T-helper 1 cell treated with Interleukin-12 subunit alpha and Interleukin-12 subunit beta and Interleukin-4 antibody, amounts not matched to agents 30 μg/mL and 1 μg/mL, for 36 hours (primary cell): ENCODE data around the gene NLRC5.
A peak's percentile ranks its signal among the peaks of the same experiment; 100 is the strongest.
"Not testable (repeated sequence)": the region's sequence is repeated elsewhere in the genome, so short reads cannot be mapped to it uniquely, and the experiment has no call there.

ENCODE experiments used
- H3K27ac Mint-ChIP-seq: one replicate; pipeline ENCODE4 v1.8.0; 2021; ENCODE audit warnings: mild to moderate bottlenecking, mixed read lengths
- H3K27me3 Mint-ChIP-seq: one replicate; pipeline ENCODE4 v1.8.0; 2021; ENCODE audit warnings: low read depth, mixed read lengths
- H3K36me3 Mint-ChIP-seq: one replicate; pipeline ENCODE4 v1.8.0; 2021; ENCODE audit warnings: low read depth, mixed read lengths
- H3K4me1 Mint-ChIP-seq: one replicate; pipeline ENCODE4 v1.8.0; 2021; ENCODE audit warnings: low read depth, mixed read lengths
- H3K4me3 Mint-ChIP-seq: one replicate; pipeline ENCODE4 v1.8.0; 2021; ENCODE audit warnings: mild to moderate bottlenecking, moderate library complexity, mixed read lengths
- H3K9me3 Mint-ChIP-seq: one replicate; pipeline ENCODE4 v1.8.0; 2021; ENCODE audit warnings: mixed read lengths

NLRC5 gene

DNA sequence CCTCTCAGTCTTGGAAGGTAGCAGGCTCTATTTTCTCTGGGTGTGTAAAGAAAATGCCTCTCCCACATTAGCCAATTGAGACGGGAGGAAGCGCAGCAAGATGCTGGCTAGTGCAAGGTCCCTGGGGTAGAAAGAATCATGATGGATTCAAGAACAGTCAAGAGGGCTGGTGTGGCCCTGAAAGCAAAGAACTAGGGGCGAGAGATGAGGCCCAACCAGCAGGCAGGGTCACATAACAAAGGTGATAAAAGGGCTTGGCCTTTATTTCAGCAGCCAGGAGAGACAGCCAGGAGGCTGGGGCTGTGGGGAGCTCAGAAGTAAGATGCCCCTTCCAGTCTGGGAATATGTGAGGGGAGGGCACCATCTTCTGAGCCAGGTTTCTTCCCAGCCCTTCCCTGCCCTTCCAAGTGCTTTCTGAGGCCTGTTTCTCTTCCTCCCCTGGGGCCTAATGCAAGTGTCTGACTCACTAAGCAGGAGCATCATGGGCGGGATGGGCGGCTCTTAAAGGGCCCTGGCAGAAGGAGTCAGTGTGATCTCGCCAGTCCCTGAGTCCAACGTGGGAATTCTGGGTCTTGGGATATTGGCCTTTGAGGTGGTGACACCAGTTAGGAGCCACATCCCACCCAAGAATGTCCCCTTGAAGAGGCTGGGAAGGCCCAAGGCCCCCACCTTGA lies 3.9 kb upstream of the NLRC5 start:
- Mint-ChIP-seq H3K9me3 (no peaks in the 10 kb centered on the region), H3K27me3 (no peaks in the 10 kb centered on the region), H3K27ac (peak overlapping the region; percentile 16), H3K4me1 (peaks cover 63% of the 10 kb centered on the region), H3K4me3 (peak overlapping the region; percentile 12), H3K36me3 (peaks cover 51% of the 10 kb centered on the region)

- Mint-ChIP-seq H3K27me3 (no peaks in the 10 kb centered on the region), H3K9me3 (no peaks in the 10 kb centered on the region), H3K27ac (peak overlapping the region; percentile 16), H3K4me3 (no peak overlapping the region), H3K36me3 (peaks cover 57% of the 10 kb centered on the region), H3K4me1 (peaks cover 63% of the 10 kb centered on the region)
These were observed 3.4 kb upstream of the NLRC5 start for GRCh38 chr16:56985962-56986360.

DNA sequence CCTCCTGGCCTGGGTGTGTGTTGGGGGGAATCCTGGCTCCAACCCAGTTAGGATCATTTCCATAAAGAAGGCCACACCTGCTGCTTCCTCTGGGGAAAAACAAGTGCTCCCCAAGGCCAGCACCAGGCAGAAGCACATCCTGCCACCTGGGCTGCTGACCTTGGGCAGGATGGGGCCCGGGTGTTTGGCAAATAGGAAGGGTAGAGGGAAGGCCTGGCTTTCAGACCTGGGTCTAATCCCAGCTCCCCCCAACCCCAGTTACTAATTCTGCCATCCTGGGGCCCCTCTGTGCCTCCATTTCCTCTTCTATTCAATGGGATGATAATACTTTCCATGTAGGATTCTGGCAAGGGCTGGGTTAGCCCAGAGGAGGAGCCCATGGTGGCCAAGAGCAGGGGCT lies 3.0 kb upstream of the NLRC5 start:
- peak overlapping the region; percentile 98 for H3K4me3 Mint-ChIP-seq
- no peaks in the 10 kb centered on the region for H3K9me3 Mint-ChIP-seq
- H3K27ac Mint-ChIP-seq: peak overlapping the region; percentile 83
- peaks cover 56% of the 10 kb centered on the region for H3K36me3 Mint-ChIP-seq
- H3K27me3 Mint-ChIP-seq: no peaks in the 10 kb centered on the region
- peaks cover 61% of the 10 kb centered on the region for H3K4me1 Mint-ChIP-seq

- peaks cover 55% of the 10 kb centered on the region for H3K36me3 Mint-ChIP-seq
- peak overlapping the region; percentile 83 for H3K27ac Mint-ChIP-seq
- H3K4me3 Mint-ChIP-seq: peak overlapping the region; percentile 98
- peaks cover 60% of the 10 kb centered on the region for H3K4me1 Mint-ChIP-seq
- not testable (repeated sequence) for H3K9me3 Mint-ChIP-seq, H3K27me3 Mint-ChIP-seq
These were observed 2.4 kb upstream of the NLRC5 start for GRCh38 chr16:56986908-56987307.

GRCh38 chr16:56987692-56988091 lies 1.7 kb upstream of the NLRC5 start:
- Mint-ChIP-seq H3K27ac (peak overlapping the region; percentile 97), H3K36me3 (peaks cover 51% of the 10 kb centered on the region), H3K4me3 (peak overlapping the region; percentile 98), H3K27me3 (no peaks in the 10 kb centered on the region), H3K9me3 (no peaks in the 10 kb centered on the region), H3K4me1 (peaks cover 60% of the 10 kb centered on the region)

GRCh38 chr16:56988161-56988947 lies 1.0 kb upstream of the NLRC5 start:
- Mint-ChIP-seq H3K27me3 (no peaks in the 10 kb centered on the region), H3K36me3 (peaks cover 52% of the 10 kb centered on the region)

DNA sequence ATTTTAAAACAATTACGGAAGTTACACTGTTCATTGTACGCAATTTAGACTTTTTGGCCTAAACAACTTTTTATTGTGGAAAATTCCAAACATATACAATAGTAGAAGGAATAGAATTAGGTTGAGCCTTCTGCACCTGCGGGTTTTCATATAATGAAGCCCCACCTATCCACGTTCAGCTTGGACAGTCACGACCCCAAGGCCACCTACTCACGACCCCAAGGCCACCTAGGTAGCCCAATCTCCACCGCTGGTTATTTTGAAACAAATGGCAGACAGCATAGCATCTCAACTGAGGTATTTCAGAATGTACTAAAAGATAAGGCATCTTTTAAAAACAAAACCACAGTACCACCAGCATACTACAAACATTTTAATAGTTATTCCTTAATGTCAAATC lies 631 bp downstream of the NLRC5 start:
- H3K36me3 Mint-ChIP-seq: peaks cover 56% of the 10 kb centered on the region
- H3K4me3 Mint-ChIP-seq: peak overlapping the region; percentile 98
- peaks cover 67% of the 10 kb centered on the region for H3K4me1 Mint-ChIP-seq
- peak overlapping the region; percentile 97 for H3K27ac Mint-ChIP-seq
- H3K27me3 Mint-ChIP-seq: no peaks in the 10 kb centered on the region
- H3K9me3 Mint-ChIP-seq: no peaks in the 10 kb centered on the region

More at GRCh38 chr16:56988161-56988947, 1.0 kb upstream of the NLRC5 start:
- Mint-ChIP-seq H3K4me1 (peaks cover 64% of the 10 kb centered on the region), H3K27ac (peak overlapping the region; percentile 97), H3K9me3 (no peaks in the 10 kb centered on the region), H3K4me3 (peak overlapping the region; percentile 98)

DNA sequence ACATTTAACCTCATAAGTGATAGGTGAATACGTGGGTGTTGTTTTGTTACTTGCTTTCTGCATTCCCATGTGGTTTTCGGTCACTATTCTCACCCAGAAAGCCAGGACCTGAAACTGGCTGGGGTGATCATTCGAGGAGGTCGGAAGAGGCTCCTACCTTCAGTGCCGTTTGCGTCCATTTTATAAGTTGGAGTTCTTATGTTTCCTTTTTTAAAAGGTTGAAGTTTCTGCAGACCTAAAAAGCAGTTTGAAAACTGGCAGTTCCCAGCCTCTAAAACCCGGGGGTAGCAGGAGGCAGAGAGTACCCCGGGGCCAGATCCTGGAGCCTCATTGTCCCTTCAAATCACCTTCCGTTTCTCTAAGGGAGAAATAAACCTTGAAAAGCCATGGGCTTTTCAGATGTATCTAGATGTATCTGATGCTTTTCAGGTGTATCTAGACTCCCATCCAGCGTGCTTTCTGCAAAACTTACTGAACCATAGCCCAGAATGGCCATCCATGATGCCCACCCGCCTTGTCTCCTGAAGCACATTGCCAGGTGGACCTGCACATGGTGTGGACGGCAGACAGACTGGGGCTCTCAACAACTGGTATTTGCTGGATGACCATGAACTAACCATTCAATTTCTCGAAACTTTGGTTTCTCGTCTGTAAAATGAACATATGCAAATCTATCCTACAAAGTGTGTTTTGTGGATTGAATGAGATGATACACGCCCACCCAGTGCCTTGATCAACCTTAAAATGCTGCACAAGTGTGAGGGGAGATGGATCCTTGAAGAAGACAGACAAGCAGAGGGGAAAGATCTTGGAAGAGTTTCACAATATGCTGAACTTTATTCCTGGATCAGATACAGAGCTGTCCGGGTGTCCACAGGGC lies 1.3 kb downstream of the NLRC5 start:
- Mint-ChIP-seq H3K36me3 (peaks cover 58% of the 10 kb centered on the region), H3K4me1 (peaks cover 64% of the 10 kb centered on the region), H3K27ac (peak overlapping the region; percentile 97), H3K4me3 (peak overlapping the region; percentile 98), H3K9me3 (no peaks in the 10 kb centered on the region), H3K27me3 (no peaks in the 10 kb centered on the region)

DNA sequence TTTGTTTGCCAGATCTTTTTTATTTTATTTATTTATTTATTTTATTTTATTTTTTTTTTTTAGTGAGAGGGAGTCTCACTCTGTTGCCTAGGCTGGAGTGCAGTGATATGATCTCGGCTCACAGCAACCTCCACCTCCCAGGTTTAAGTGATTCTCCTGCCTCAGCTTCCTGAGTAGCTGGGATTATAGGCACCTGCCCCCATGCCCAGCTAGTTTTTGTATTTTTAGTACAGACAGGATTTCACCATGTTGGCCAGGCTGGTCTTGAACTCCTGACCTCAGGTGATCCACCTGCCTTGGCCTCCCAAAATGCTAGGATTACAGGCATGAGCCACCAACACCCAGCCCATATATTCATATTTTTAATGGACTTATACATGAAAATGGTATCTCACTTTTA lies 3.1 kb downstream of the NLRC5 start:
- not testable (repeated sequence) for H3K27me3 Mint-ChIP-seq, H3K9me3 Mint-ChIP-seq
- Mint-ChIP-seq H3K4me1 (peaks cover 63% of the 10 kb centered on the region), H3K36me3 (peaks cover 66% of the 10 kb centered on the region), H3K27ac (peak overlapping the region; percentile 55), H3K4me3 (peak overlapping the region; percentile 32)

GRCh38 chr16:56993204-56993603 lies 3.8 kb downstream of the NLRC5 start:
- peaks cover 62% of the 10 kb centered on the region for H3K36me3 Mint-ChIP-seq
- H3K27ac Mint-ChIP-seq: peak overlapping the region; percentile 69
- H3K27me3 Mint-ChIP-seq: no peaks in the 10 kb centered on the region
- H3K4me3 Mint-ChIP-seq: peak overlapping the region; percentile 70
- H3K4me1 Mint-ChIP-seq: peaks cover 62% of the 10 kb centered on the region
- H3K9me3 Mint-ChIP-seq: no peaks in the 10 kb centered on the region

GRCh38 chr16:56994311-56994710 lies 5.0 kb downstream of the NLRC5 start:
- H3K4me1 Mint-ChIP-seq: peaks cover 70% of the 10 kb centered on the region
- peaks cover 60% of the 10 kb centered on the region for H3K36me3 Mint-ChIP-seq
- no peaks in the 10 kb centered on the region for H3K27me3 Mint-ChIP-seq
- H3K4me3 Mint-ChIP-seq: peak overlapping the region; percentile 70
- no peaks in the 10 kb centered on the region for H3K9me3 Mint-ChIP-seq
- peak overlapping the region; percentile 87 for H3K27ac Mint-ChIP-seq

DNA sequence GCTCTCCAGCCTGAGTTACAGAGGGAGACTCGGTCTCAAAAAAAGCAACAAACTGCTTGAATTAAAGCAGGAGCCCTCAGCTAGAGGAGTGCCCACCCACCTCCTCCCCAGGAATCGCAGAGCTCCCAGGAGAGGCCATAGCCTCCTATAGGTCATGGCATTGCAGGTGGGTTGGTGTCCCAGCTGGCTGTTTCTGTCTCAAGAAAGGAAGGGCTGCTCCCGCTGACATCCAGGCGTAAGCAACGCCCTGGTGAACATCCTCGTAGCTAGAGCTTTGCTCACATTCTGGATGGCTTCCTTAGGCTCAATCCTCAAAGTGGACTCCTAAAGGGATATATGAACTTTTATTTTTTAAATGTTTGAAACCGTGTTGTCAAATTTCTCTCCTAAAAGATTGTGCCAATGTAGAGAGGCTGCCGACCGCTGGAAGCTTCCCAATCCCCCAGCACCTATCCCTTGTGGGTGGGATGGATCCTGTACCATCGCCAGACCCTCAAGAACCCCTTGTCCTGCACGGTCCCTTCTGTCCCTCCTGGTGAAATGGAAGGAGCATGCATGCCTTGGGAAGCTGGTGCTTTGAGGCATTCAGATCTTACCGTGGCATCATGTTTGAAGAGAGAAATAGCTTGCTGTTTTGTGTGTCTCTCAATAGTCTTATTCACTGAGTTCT lies 5.9 kb downstream of the NLRC5 start:
- Mint-ChIP-seq H3K4me1 (peaks cover 76% of the 10 kb centered on the region), H3K27me3 (no peaks in the 10 kb centered on the region), H3K36me3 (peaks cover 54% of the 10 kb centered on the region), H3K4me3 (peak overlapping the region; percentile 30), H3K9me3 (no peaks in the 10 kb centered on the region), H3K27ac (no peak overlapping the region)

- Mint-ChIP-seq H3K27ac (peak overlapping the region; percentile 15), H3K27me3 (no peaks in the 10 kb centered on the region), H3K9me3 (no peaks in the 10 kb centered on the region), H3K4me1 (peaks cover 73% of the 10 kb centered on the region), H3K36me3 (peaks cover 49% of the 10 kb centered on the region), H3K4me3 (no peak overlapping the region)
These were observed 7.9 kb downstream of the NLRC5 start for GRCh38 chr16:56997264-56997663.

- Mint-ChIP-seq H3K4me3 (no peak overlapping the region), H3K9me3 (no peaks in the 10 kb centered on the region), H3K27ac (peak overlapping the region; percentile 52), H3K4me1 (peaks cover 72% of the 10 kb centered on the region), H3K36me3 (peaks cover 51% of the 10 kb centered on the region), H3K27me3 (no peaks in the 10 kb centered on the region)
These were observed 8.6 kb downstream of the NLRC5 start for GRCh38 chr16:56997931-56998330.
